Measurements from ENCODE around the gene TGFB2.

- TF ChIP-seq CTCF (IDR thresholded peaks at IDR 0.05; ENCODE audit: low read depth, low read length, missing input control) = peak; percentile 22
- TF ChIP-seq, protein P1, sequence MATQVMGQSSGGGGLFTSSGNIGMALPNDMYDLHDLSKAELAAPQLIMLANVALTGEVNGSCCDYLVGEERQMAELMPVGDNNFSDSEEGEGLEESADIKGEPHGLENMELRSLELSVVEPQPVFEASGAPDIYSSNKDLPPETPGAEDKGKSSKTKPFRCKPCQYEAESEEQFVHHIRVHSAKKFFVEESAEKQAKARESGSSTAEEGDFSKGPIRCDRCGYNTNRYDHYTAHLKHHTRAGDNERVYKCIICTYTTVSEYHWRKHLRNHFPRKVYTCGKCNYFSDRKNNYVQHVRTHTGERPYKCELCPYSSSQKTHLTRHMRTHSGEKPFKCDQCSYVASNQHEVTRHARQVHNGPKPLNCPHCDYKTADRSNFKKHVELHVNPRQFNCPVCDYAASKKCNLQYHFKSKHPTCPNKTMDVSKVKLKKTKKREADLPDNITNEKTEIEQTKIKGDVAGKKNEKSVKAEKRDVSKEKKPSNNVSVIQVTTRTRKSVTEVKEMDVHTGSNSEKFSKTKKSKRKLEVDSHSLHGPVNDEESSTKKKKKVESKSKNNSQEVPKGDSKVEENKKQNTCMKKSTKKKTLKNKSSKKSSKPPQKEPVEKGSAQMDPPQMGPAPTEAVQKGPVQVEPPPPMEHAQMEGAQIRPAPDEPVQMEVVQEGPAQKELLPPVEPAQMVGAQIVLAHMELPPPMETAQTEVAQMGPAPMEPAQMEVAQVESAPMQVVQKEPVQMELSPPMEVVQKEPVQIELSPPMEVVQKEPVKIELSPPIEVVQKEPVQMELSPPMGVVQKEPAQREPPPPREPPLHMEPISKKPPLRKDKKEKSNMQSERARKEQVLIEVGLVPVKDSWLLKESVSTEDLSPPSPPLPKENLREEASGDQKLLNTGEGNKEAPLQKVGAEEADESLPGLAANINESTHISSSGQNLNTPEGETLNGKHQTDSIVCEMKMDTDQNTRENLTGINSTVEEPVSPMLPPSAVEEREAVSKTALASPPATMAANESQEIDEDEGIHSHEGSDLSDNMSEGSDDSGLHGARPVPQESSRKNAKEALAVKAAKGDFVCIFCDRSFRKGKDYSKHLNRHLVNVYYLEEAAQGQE (IDR thresholded peaks at IDR 0.05) = no peak
- no peak for TF ChIP-seq GABPA (IDR thresholded peaks at IDR 0.05 in 1 of 2, conservative IDR thresholded peaks at IDR 0.05 in 1 of 2)
- no peak for TF ChIP-seq FOXA1 (IDR thresholded peaks at IDR 0.05)
- no peak for TF ChIP-seq JUND (IDR thresholded peaks at IDR 0.05)
- TF ChIP-seq, protein P2, sequence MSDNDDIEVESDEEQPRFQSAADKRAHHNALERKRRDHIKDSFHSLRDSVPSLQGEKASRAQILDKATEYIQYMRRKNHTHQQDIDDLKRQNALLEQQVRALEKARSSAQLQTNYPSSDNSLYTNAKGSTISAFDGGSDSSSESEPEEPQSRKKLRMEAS (IDR thresholded peaks at IDR 0.05) = no peak
- no peak for TF ChIP-seq YY1 (IDR thresholded peaks at IDR 0.05)
- TF ChIP-seq RAD21 (IDR thresholded peaks at IDR 0.05) = peak; percentile 70
- no peak for TF ChIP-seq TAF1 (conservative IDR thresholded peaks at IDR 0.05)
- TF ChIP-seq EGR1 (IDR thresholded peaks at IDR 0.05; ENCODE audit: low read depth in 2 of 2) = no peak
- TF ChIP-seq, protein P3, sequence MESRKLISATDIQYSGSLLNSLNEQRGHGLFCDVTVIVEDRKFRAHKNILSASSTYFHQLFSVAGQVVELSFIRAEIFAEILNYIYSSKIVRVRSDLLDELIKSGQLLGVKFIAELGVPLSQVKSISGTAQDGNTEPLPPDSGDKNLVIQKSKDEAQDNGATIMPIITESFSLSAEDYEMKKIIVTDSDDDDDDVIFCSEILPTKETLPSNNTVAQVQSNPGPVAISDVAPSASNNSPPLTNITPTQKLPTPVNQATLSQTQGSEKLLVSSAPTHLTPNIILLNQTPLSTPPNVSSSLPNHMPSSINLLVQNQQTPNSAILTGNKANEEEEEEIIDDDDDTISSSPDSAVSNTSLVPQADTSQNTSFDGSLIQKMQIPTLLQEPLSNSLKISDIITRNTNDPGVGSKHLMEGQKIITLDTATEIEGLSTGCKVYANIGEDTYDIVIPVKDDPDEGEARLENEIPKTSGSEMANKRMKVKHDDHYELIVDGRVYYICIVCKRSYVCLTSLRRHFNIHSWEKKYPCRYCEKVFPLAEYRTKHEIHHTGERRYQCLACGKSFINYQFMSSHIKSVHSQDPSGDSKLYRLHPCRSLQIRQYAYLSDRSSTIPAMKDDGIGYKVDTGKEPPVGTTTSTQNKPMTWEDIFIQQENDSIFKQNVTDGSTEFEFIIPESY (IDR thresholded peaks at IDR 0.05) = no peak
- TF ChIP-seq ATF3 (IDR thresholded peaks at IDR 0.05) = no peak
- no peak for TF ChIP-seq RXRA (IDR thresholded peaks at IDR 0.05)
- no peak for TF ChIP-seq SP1 (IDR thresholded peaks at IDR 0.05)
These were observed 16.3 kb downstream of the TGFB2 start for GRCh38 chr1:218361298-218362065.

Measured in liver (tissue), 3 donors.